Activated CD4-positive, CD25-positive, alpha-beta regulatory T cell treated with anti-CD3 and anti-CD28 coated beads, Interleukin-2, amount 50 U/mL, for 16 hours (primary cell): ENCODE measurements around the gene PRRT1B.
"Not testable (repeated sequence)": the region's sequence is repeated elsewhere in the genome, so short reads cannot be mapped to it uniquely, and the experiment has no call there.

Experiments used
- DNase-seq: peaks from one replicate; pipeline ENCODE4 v3.0.0-alpha.2; 2020; ENCODE audit warnings: low read depth, low spot score

The PRRT1B gene

DNA sequence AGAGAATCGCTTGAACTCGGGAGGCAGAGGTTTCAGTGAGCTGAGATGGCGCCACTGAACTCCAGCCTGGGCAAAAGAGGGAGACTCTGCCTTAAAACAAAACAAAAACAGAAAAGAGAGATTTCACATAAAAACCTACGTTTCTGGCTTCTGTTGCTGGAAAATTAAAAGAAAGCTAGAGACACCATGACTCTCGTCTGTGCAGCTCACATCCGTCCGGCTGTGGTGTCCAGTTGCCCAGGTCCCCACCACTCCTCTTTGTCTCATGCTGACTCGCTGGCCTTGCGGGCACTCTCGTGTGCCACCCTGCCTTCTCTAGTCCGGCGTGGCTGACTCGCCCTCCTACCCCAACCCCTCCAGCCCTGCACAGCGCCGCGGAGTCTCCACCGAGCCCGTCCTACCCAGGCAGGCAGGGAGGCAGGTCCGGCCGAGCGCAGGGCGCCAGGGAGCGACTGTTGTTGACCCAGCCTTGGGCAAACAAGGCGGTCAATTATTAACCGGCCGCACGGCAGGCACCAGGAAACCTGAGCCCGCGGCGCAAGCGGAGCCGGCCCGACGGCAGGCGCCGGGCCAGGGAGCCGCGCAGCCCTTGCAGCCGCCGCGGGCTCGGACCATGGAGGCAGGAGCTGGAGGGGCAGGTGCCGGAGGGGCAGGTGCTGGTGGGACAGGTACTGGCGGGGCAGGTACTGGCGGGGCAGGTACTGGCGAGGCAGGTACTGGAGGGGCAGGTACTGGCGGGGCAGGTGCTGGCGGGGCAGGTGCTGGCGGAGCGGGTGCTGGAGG, at the start of gene PRRT1B:
Gene PRRT1B, plus strand, starts transcription at position 521 of the 783 bp plus-strand sequence. Its CDS starts 93 bp downstream, at position 614.
- no peak for DNase-seq

DNA sequence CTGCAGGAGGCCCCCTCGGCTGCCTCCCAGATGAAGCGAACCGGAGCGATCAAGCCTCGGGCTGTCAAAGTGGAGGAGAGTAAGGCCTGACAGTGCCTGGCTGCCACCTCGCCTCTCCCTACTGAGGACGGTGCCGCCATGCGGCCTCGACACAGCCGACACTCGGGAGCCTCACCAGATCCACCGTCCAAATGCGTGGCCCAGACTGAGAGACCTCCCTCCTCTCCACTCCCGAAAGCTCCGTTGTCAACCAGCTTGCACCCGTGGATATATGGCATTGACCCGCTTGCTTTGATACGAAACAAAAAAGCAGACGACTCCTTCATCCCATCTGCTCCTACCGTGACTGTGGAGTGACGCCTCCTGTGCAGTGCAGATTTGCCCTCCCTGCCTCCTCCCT, 49.5 kb upstream of the PRRT1B start:
- DNase-seq, result no peak

DNA sequence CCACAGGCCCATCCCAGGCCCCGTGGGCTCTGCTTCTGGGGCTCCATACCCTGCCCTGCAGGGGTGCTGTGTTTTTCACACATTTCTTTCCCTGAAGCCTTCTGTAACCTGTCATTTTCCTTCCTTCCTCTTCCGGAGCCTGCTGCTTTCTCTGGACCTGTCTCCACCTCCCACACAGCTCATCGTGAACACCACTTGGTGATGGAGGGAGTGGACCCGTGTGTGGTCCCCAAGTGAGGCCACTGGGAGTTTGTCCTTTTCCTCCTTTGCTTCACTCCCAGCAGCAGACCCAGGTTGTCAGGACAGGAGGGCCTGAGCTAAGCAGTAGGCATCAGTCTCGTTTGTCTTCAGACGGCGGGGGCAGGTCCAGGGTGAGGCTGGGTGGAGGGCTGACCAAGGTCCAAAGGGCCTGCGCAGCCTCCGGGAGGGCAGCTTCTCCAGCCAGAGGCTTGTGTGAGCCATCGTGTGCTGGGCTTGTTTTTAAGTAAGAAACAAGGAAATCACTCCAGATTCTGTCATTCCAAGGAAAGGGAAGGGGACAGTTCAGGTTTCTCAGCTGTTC, 48.4 kb upstream of the PRRT1B start:
- DNase-seq, result no peak

DNA sequence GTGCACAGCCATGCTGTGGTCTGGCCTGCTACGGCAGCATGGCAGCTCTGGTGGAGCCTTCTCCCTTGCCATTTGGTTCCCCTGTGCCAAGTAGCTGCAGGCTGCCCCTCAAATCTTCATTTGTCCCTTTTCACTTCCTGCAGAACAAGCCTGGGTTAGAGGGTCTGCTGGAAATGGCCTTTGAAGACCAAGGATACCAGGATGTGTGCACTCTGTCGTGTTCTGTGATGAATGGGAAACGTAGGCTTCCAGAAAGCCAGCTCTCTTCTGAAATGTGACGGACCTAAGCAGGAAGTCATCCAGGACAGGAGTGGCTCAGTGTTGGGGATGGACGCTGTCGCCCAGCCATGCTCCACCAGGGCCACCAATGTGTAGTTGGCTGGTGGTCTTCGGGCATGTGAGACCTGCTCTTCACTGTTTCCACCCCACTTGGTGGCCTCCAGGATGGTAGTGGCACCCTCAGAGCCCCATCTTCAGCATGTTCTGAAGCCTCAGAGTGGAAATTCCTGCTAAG, 46.0 kb upstream of the PRRT1B start:
- no peak for DNase-seq

- peak; percentile 35 for DNase-seq
Observed at GRCh38 chr9:131500377-131500776, 44.9 kb upstream of the PRRT1B start.

- no peak for DNase-seq
Observed at GRCh38 chr9:131500939-131501541, 44.3 kb upstream of the PRRT1B start.

DNA sequence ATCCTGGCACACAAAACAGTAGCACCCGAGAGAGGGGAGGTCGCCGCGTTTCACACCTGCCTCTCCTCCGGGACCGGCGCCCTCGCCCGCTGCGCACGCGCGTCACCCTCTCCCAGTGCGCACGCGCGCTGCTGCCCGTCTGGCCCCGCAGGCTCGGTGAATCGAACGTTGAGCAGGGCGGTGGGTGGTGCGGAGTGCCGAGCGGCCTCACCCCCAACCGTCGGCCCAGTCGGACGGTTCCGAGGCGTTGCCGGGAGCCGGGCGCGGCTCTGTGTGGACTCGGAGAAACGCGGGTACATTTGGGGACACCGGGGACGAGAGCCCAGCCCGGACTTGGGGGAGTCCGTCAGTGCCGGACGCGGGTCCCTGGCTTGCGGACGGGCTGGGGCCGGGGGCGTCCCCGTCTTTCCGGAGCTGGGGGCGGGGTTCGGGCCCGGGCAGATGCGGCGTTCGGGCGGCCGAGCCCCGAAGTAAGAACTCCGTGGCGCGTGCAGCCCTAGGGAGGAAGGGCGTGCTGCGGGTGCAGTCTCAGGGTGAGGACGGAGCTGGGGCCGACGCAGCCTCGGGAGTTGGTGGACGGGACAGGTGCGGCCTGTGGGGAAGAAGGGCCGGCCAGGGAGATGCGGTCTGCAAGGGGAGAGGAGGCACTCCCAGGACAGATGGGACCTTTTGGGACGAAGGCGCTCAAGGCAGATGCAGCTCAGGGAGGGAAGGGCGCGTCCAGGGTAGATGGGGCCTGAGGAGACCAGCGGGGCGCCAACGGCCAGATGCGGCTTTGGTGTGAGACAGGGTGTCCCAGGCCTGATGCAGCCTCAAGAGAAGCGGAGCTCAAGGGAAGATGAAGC, 42.3 kb upstream of the PRRT1B start, which contains the start of gene POMT1:
Gene POMT1, plus strand, starts transcription at position 138 of the 845 bp plus-strand sequence. CDS start 1,301 bp downstream, outside the sequence.
- DNase-seq, result peak; percentile 80

DNA sequence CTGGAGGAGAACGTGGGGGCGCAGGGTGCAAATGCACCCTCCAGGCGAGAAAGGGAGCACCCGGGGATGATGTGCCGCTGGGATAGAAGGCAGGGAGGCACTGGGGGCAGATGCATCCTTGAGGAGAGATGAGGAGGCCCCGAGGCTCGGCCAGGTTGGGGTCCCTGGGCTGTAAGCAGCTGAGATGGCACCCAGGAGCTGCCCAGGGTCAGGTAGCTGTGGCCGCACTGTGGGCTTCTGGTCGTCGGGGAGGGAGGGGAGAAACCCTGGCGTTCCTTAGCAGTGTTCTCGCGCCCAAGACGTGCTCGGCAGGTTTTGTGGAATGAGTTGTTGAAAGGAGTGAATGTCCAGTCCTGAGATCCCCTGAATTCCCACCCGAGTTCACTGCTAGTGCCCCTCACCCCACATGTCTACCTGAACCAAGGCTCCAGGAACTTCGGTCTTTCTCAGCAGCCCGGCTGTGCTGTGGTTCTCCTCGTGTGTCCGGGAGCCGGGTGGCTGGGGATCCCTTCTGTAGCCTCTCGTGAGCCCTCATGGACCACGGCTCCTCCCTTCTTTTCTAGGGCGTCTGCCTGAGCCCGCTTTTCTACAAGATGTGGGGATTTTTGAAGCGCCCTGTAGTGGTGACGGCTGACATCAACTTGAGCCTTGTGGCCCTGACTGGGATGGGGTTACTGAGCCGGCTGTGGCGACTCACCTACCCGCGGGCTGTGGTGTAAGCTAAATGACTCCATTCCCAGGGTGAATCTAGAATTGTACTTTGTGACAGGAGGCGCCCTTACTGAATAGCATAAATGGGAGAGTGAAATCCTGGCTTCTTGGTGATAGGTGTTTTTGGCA, 41.5 kb upstream of the PRRT1B start:
- peak; percentile 26 for DNase-seq

DNA sequence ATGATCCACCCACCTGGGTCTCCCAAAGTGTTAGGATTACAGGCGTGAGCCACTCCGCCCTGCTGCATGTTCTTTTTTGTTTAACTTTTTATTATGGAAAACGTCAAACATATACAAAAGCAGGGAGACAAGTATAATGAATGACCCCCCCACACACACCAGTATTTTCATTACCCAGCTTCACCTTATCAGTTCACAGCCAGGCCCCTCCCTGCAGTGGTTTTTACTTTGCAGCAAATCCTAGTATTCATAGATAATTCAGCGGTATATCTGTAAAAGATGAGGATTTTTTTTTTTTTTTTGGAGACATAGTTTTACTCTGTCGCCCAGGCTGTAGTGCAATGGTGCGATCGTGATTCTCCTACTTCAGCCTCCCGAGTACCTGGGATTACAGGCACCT, 40.3 kb upstream of the PRRT1B start:
- no peak for DNase-seq

GRCh38 chr9:131511416-131511815, 33.9 kb upstream of the PRRT1B start:
- no peak for DNase-seq

- no peak for DNase-seq
Observed at GRCh38 chr9:131511880-131512279, 33.4 kb upstream of the PRRT1B start.

DNA sequence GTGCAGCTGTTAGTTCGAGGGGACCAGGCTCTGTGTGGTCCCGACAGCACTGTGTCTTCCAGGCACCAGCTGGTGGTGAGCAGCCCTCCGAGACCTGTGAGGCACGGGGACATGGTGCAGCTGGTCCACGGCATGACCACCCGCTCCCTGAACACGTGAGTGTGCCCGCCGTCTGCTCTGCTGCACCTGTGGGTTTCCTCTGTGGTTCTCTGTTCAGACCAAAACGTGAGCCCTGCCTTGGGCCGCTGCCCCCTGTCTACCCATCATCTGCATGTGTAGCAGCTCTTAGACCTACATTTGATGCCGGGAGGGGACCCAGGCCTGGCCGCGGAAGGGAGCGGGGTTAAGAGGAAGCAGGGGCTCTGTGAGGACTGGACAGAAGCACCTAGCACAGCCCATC, 32.1 kb upstream of the PRRT1B start:
- DNase-seq, result no peak

GRCh38 chr9:131515559-131516031, 29.7 kb upstream of the PRRT1B start:
- not testable (repeated sequence) for DNase-seq

- DNase-seq, result no peak
Observed at GRCh38 chr9:131516100-131516499, 29.2 kb upstream of the PRRT1B start.

GRCh38 chr9:131516930-131517329, 28.4 kb upstream of the PRRT1B start:
- no peak for DNase-seq

- no peak for DNase-seq
Observed at GRCh38 chr9:131517761-131518190, 27.5 kb upstream of the PRRT1B start.

- no peak for DNase-seq
Observed at GRCh38 chr9:131518553-131518952, 26.8 kb upstream of the PRRT1B start.

DNA sequence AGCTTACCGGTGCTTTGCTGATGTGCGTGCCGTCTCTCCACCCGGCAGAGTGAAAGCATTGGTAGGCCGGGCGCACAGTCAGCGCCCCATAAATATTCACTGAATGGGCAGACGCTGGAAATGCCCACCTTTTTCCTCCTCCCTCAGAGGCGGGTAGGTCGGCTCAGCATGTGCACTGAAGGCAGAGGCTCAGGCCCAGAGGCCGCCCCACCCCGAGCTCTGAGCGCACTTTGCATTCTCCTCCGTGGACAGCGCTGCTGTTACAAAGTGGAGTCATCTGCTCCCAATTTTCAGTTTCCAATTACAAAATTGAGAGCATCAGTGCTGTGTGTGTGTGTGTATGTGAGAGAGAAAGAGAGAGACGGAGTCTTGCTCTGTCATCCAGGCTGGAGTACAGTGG, 24.8 kb upstream of the PRRT1B start:
- no peak for DNase-seq

DNA sequence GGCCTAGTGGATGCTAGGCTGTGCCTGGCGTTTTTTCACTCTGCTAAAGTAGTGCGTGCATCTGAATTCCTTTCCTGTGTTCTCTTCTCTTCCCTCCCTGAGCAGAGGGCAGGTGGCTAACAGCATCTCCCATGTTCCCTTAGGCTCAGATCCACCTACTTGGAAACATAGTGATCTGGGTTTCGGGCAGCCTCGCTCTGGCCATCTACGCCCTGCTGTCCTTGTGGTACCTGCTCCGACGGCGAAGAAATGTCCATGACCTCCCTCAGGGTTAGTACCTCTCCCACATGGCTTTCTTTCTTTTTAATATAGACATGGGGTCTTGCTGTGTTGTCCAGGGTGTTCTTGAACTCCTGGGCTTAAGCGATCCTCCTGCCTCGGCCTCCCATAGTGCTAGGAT, 24.1 kb upstream of the PRRT1B start:
- DNase-seq, result no peak

DNA sequence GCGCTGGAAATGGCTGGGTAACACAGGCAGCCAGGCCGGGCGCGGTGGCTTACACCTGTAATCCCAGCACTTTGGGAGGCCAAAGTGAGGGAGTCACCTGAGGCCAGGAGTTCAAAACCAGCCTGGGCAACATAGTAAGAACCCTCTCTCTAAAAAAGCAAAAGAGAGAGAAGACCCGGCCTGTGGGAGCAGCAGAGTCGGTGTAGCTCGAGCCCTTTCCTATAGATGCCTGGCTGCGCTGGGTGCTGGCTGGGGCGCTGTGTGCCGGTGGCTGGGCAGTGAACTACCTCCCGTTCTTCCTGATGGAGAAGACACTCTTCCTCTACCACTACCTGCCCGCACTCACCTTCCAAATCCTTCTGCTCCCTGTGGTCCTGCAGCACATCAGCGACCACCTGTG, 23.5 kb upstream of the PRRT1B start:
- DNase-seq, result no peak
